HepG2 (cell line): ENCODE data around the gene LRRN4.

Source experiments
- AGO2 ChIP-seq: fragments of 200-400 bp; formaldehyde crosslinking; optimal IDR thresholded peaks from 2 replicates; pipeline ENCODE3; 2017; ENCODE audit warnings: mild to moderate bottlenecking, low read depth, low read length, moderate library complexity
- ESRRA ChIP-seq: sonication (generic); formaldehyde crosslinking; IDR thresholded peaks from 2 replicates; pipeline ENCODE4 v1.5.1; 2020; ENCODE audit warnings: mild to moderate bottlenecking, low read depth, missing genetic modification reagents
- KAT2B ChIP-seq: fragments of 150-350 bp; IDR thresholded peaks from 2 replicates; pipeline ENCODE4 v1.6.1; 2014; ENCODE audit warnings: low read depth, low read length, borderline replicate concordance
- POLR2A ChIP-seq, 2 experiments: IDR thresholded peaks; 2 replicates each; pipeline ENCODE4 v1.6.1; 2011; ENCODE audit warnings: low read depth in 2 of 2, low read length in 2 of 2, mild to moderate bottlenecking in 1 of 2, moderate library complexity in 1 of 2; ENCODE audit not compliant: insufficient read depth in 1 of 2
- ZSCAN22 ChIP-seq: sonication (generic); formaldehyde crosslinking; IDR thresholded peaks from 2 replicates; pipeline ENCODE4 v1.4.0; 2020; ENCODE audit warnings: mild to moderate bottlenecking, missing genetic modification reagents

GRCh38 chr20:6048391-6048790 lies 5.5 kb downstream of the LRRN4 start:
- TF ChIP-seq ZSCAN22 (CRISPR knock-in tag) = no peak
- no peak for TF ChIP-seq KAT2B
- no peak for TF ChIP-seq ESRRA (CRISPR knock-in tag)
- no peak for TF ChIP-seq AGO2
- no peak for TF ChIP-seq POLR2A (IDR thresholded peaks at IDR 0.05; ENCODE audit: insufficient read depth in 1 of 2, low read depth in 2 of 2, low read length in 2 of 2)
